AG04450 (cell line): Measurements from ENCODE around the gene GPR101. TPM values are rescaled to one million over a fixed set of nuclear protein-coding genes. Genes with fewer than 3 reads are reported as not detected.
A peak's percentile ranks its signal among the peaks of the same experiment; 100 is the strongest.

Source experiments
- CTCF ChIA-PET: fragments of 300-600, 350-600 bp; formaldehyde crosslinking; extraction: SDS; loops from one replicate; lab custom pipeline; 2022; ENCODE audit warnings: antibody characterized with exemption, inconsistent platforms; lab: Charles Lee
- POLR2A ChIA-PET: fragments of 350-600 bp; formaldehyde crosslinking; extraction: SDS; loops from one replicate; lab custom pipeline; 2021; ENCODE audit warnings: antibody characterized with exemption, inconsistent platforms; lab: Yijun Ruan, JAX
- DNase-seq: peaks from one replicate; pipeline ENCODE4 v3.0.0-alpha.2; 2011; ENCODE audit warnings: low read depth, low spot score
- H3K27ac ChIP-seq: one replicate; pipeline ENCODE4 v1.5.1; 2012; ENCODE audit warnings: low read depth, low read length, control low read depth
- H3K27me3 ChIP-seq: one replicate; pipeline ENCODE4 v1.6.0; 2012; ENCODE audit warnings: low read length; ENCODE audit not compliant: control insufficient read depth, insufficient read depth
- H3K4me3 ChIP-seq: 2 replicates; pipeline ENCODE4 v1.5.1; 2011; ENCODE audit warnings: mild to moderate bottlenecking, low read depth, low read length, control low read depth
- H3K9me3 ChIP-seq: 2 replicates; pipeline ENCODE4 v1.5.1; 2012; ENCODE audit warnings: low read length; ENCODE audit not compliant: control insufficient read depth, insufficient read depth
- CTCF ChIP-seq: IDR thresholded peaks from 2 replicates; pipeline ENCODE4 v1.5.1; 2011; ENCODE audit warnings: low read depth, low read length, control low read depth, inconsistent platforms
- polyA plus RNA-seq: library from polyadenylated mRNA; depleted of rRNA; stranded (reverse); fragments of >200 nt; gene quantifications from 2 replicates; pipeline ENCODE4 v1.2.3, GENCODE V29; 2011

GPR101 gene
- polyA plus RNA-seq, 1 experiment, result not detected

GRCh38 chrX:137051978-137052642, 18.3 kb upstream of the GPR101 start:
- peak overlapping the region; percentile 48 for H3K4me3 ChIP-seq
- no peak overlapping the region for H3K27ac ChIP-seq
- POLR2A ChIA-PET, result interaction anchor here (0.6 kb wide), 1 partner anchor 173 kb away, joined by 3 read pairs; no protein-coding TSS in a partner anchor
- TF ChIP-seq CTCF, result peak; percentile 70
- DNase-seq, result no peak
- CTCF ChIA-PET, result interaction anchor here (0.6 to 2.7 kb wide), 13 partner anchors 8 to 444 kb away, joined by 3 to 19 read pairs (median 5); no protein-coding TSS in a partner anchor
- H3K27me3 ChIP-seq, result no peaks in the 10 kb centered on the region
- no peaks in the 10 kb centered on the region for H3K9me3 ChIP-seq

GRCh38 chrX:137044893-137045292, 11.1 kb upstream of the GPR101 start:
- peaks cover 2% of the 10 kb centered on the region for H3K27me3 ChIP-seq
- POLR2A ChIA-PET, result no interaction called here
- CTCF ChIA-PET, result interaction anchor here (1.6 kb wide), 1 partner anchor 8 kb away, joined by 5 read pairs; no protein-coding TSS in a partner anchor

GRCh38 chrX:137043736-137044135, 9.9 kb upstream of the GPR101 start:
- H3K27me3 ChIP-seq, result peaks cover 2% of the 10 kb centered on the region
- H3K9me3 ChIP-seq, result no peaks in the 10 kb centered on the region
- no peak for TF ChIP-seq CTCF
- no peak for DNase-seq
- CTCF ChIA-PET, result interaction anchor here (1.6 kb wide), 1 partner anchor 9 kb away, joined by 5 read pairs; no protein-coding TSS in a partner anchor
- no peak overlapping the region for H3K27ac ChIP-seq
- H3K4me3 ChIP-seq, result no peak overlapping the region
- POLR2A ChIA-PET, result no interaction called here

More at GRCh38 chrX:137044893-137045292, 11.1 kb upstream of the GPR101 start:
- Histone ChIP-seq H3K27ac (no peak overlapping the region), H3K4me3 (no peak overlapping the region), H3K9me3 (no peaks in the 10 kb centered on the region)
- DNase-seq, result no peak
- TF ChIP-seq CTCF, result no peak

GRCh38 chrX:137041329-137041728, 7.5 kb upstream of the GPR101 start:
- ChIA-PET CTCF (interaction anchor here (1.0 kb wide), 1 partner anchor 11 kb away, joined by 4 read pairs; no protein-coding TSS in a partner anchor), POLR2A (no interaction called here)
- H3K27me3 ChIP-seq, result peaks cover 2% of the 10 kb centered on the region
- TF ChIP-seq CTCF, result no peak
- no peak overlapping the region for H3K4me3 ChIP-seq
- no peaks in the 10 kb centered on the region for H3K9me3 ChIP-seq
- DNase-seq, result no peak
- H3K27ac ChIP-seq, result no peak overlapping the region
